HT1080 (cell line): ENCODE results near the gene TMEM174. TPM values are rescaled to one million over a fixed set of nuclear protein-coding genes. Genes with fewer than 3 reads are reported as not detected.
A peak's percentile ranks its signal among the peaks of the same experiment; 100 is the strongest.
"Not testable (repeated sequence)": the region's sequence is repeated elsewhere in the genome, so short reads cannot be mapped to it uniquely, and the experiment has no call there.

ENCODE experiments used
- DNase-seq: peaks from one replicate; pipeline ENCODE4 v3.0.0-alpha.2; 2015; ENCODE audit warnings: low read depth
- total RNA-seq: library from RNA; depleted of rRNA; stranded (reverse); fragments of >200 nt; shearing (Covaris generic); gene quantifications from 2 replicates; pipeline ENCODE4 v1.2.3, GENCODE V29; 2014

The TMEM174 gene
- total RNA-seq, 1 experiment from 2014 or later: not detected

- no peak for DNase-seq
Observed at GRCh38 chr5:73192370-73192769, 19.4 kb downstream of the TMEM174 start.

- no peak for DNase-seq
Observed at GRCh38 chr5:73193592-73193991, 20.6 kb downstream of the TMEM174 start.

- DNase-seq: no peak
Observed at GRCh38 chr5:73196201-73196600, 23.2 kb downstream of the TMEM174 start.

- no peak for DNase-seq
Observed at GRCh38 chr5:73197637-73198257, 24.8 kb downstream of the TMEM174 start.

- DNase-seq: no peak
Observed at GRCh38 chr5:73198833-73199592, 26.0 kb downstream of the TMEM174 start.

- no peak for DNase-seq
Observed at GRCh38 chr5:73199671-73200070, 26.7 kb downstream of the TMEM174 start.

GRCh38 chr5:73201547-73202513, 28.8 kb downstream of the TMEM174 start:
- peak; percentile 44 for DNase-seq

- DNase-seq: no peak
Observed at GRCh38 chr5:73204332-73204731, 31.3 kb downstream of the TMEM174 start.

- DNase-seq: no peak
Observed at GRCh38 chr5:73204733-73205132, 31.7 kb downstream of the TMEM174 start.

- no peak for DNase-seq
Observed at GRCh38 chr5:73205305-73205704, 32.3 kb downstream of the TMEM174 start.

GRCh38 chr5:73207239-73207638, 34.2 kb downstream of the TMEM174 start:
- DNase-seq: not testable (repeated sequence)

GRCh38 chr5:73209075-73209474, 36.1 kb downstream of the TMEM174 start:
- not testable (repeated sequence) for DNase-seq

GRCh38 chr5:73212693-73213092, 39.7 kb downstream of the TMEM174 start:
- not testable (repeated sequence) for DNase-seq

- DNase-seq: peak; percentile 77
Observed at GRCh38 chr5:73213566-73213998, 40.6 kb downstream of the TMEM174 start.

GRCh38 chr5:73214306-73214705, 41.3 kb downstream of the TMEM174 start:
- DNase-seq: no peak

- no peak for DNase-seq
Observed at GRCh38 chr5:73214996-73215395, 42.0 kb downstream of the TMEM174 start.

GRCh38 chr5:73215531-73215890, 42.5 kb downstream of the TMEM174 start:
- DNase-seq: no peak

- peak; percentile 72 for DNase-seq
Observed at GRCh38 chr5:73215891-73216610, 43.1 kb downstream of the TMEM174 start.

- peak; percentile 56 for DNase-seq
Observed at GRCh38 chr5:73218552-73219171, 45.7 kb downstream of the TMEM174 start.

GRCh38 chr5:73219336-73219735, 46.3 kb downstream of the TMEM174 start:
- not testable (repeated sequence) for DNase-seq

GRCh38 chr5:73221161-73221560, 48.2 kb downstream of the TMEM174 start:
- DNase-seq: no peak
